ENCODE measurements around the gene SPEM3. TPM values are rescaled to one million over a fixed set of nuclear protein-coding genes. Genes with fewer than 3 reads are reported as not detected.
"Not testable (repeated sequence)": the region's sequence is repeated elsewhere in the genome, so short reads cannot be mapped to it uniquely, and the experiment has no call there.

SPEM3 gene
- total RNA-seq, 1 donor from 2014 or later = not detected

GRCh38 chr17:7471729-7472128 is 43.1 kb downstream of the SPEM3 start:
- Mint-ChIP-seq H3K9me3 (no peaks in the 10 kb centered on the region), H3K4me1 (peaks cover 17% of the 10 kb centered on the region), H3K27ac (no peak overlapping the region), H3K36me3 (ENCODE audit: low read depth) (peaks cover 8% of the 10 kb centered on the region), H3K4me3 (no peak overlapping the region), H3K27me3 (no peaks in the 10 kb centered on the region)
- intact Hi-C loops (cut with micrococcal nuclease) = no loop called here
- DNase-seq = no peak

- DNase-seq; H3K36me3 Mint-ChIP-seq (ENCODE audit: low read depth); H3K27me3 Mint-ChIP-seq; H3K4me3 Mint-ChIP-seq; H3K27ac Mint-ChIP-seq; intact Hi-C loops (cut with micrococcal nuclease); H3K9me3 Mint-ChIP-seq: not testable (repeated sequence)
- peaks cover 36% of the 10 kb centered on the region for H3K4me1 Mint-ChIP-seq
Observed at GRCh38 chr17:7474767-7475166, 46.1 kb downstream of the SPEM3 start.

GRCh38 chr17:7475764-7476422 is 47.2 kb downstream of the SPEM3 start:
- DNase-seq = no peak
- Mint-ChIP-seq H3K27me3 (no peaks in the 10 kb centered on the region), H3K4me1 (peaks cover 43% of the 10 kb centered on the region), H3K27ac (no peak overlapping the region), H3K36me3 (ENCODE audit: low read depth) (peaks cover 7% of the 10 kb centered on the region), H3K9me3 (no peaks in the 10 kb centered on the region), H3K4me3 (no peak overlapping the region)
- intact Hi-C loops (cut with micrococcal nuclease) = no loop called here

GRCh38 chr17:7476494-7476893 is 47.8 kb downstream of the SPEM3 start:
- intact Hi-C loops (cut with micrococcal nuclease) = no loop called here
- Mint-ChIP-seq H3K27ac (peak overlapping the region; percentile 43), H3K9me3 (no peaks in the 10 kb centered on the region), H3K4me3 (peak overlapping the region; percentile 4), H3K36me3 (ENCODE audit: low read depth) (peaks cover 7% of the 10 kb centered on the region), H3K4me1 (peaks cover 43% of the 10 kb centered on the region), H3K27me3 (no peaks in the 10 kb centered on the region)
- DNase-seq = no peak

GRCh38 chr17:7476951-7477350 is 48.3 kb downstream of the SPEM3 start:
- Mint-ChIP-seq H3K4me3 (peak overlapping the region; percentile 4), H3K36me3 (ENCODE audit: low read depth) (peaks cover 7% of the 10 kb centered on the region), H3K4me1 (peaks cover 41% of the 10 kb centered on the region), H3K27me3 (no peaks in the 10 kb centered on the region), H3K9me3 (no peaks in the 10 kb centered on the region), H3K27ac (no peak overlapping the region)
- no peak for DNase-seq
- intact Hi-C loops (cut with micrococcal nuclease) = no loop called here

- Mint-ChIP-seq H3K27ac (peak overlapping the region; percentile 78), H3K4me1 (peaks cover 45% of the 10 kb centered on the region), H3K27me3 (no peaks in the 10 kb centered on the region), H3K36me3 (ENCODE audit: low read depth) (peaks cover 7% of the 10 kb centered on the region), H3K4me3 (peak overlapping the region; percentile 90), H3K9me3 (no peaks in the 10 kb centered on the region)
- no peak for DNase-seq
- intact Hi-C loops (cut with micrococcal nuclease) = loop anchor here (1.0 kb wide), 1 partner anchor 21 kb away; no protein-coding TSS in a partner anchor
Observed at GRCh38 chr17:7477392-7478275, 49.0 kb downstream of the SPEM3 start.

- no peaks in the 10 kb centered on the region for H3K9me3 Mint-ChIP-seq
- H3K27me3 Mint-ChIP-seq = no peaks in the 10 kb centered on the region
- peaks cover 7% of the 10 kb centered on the region for H3K36me3 Mint-ChIP-seq (ENCODE audit: low read depth)
- peak overlapping the region; percentile 90 for H3K4me3 Mint-ChIP-seq
- H3K4me1 Mint-ChIP-seq = peaks cover 52% of the 10 kb centered on the region
- H3K27ac Mint-ChIP-seq = peak overlapping the region; percentile 78
- DNase-seq = peak; percentile 88
- intact Hi-C loops (cut with micrococcal nuclease) = loop anchor here (1.0 kb wide), 1 partner anchor 22 kb away; no protein-coding TSS in a partner anchor
Observed at GRCh38 chr17:7478276-7479212, 49.9 kb downstream of the SPEM3 start.

- peak within 1 kb of the TSS; percentile 88 for H3K27ac Mint-ChIP-seq
- no peaks in the 10 kb centered on the region for H3K9me3 Mint-ChIP-seq
- peaks cover 56% of the 10 kb centered on the region for H3K4me1 Mint-ChIP-seq
- intact Hi-C loops (cut with micrococcal nuclease) = loop anchor here (5.0 kb wide), 2 partner anchors 127 to 363 kb away; partner anchors contain the start of gene KCTD11
- H3K36me3 Mint-ChIP-seq (ENCODE audit: low read depth) = peaks cover 7% of the 10 kb centered on the region
- DNase-seq = peak; percentile 90
- H3K27me3 Mint-ChIP-seq = no peaks in the 10 kb centered on the region
- H3K4me3 Mint-ChIP-seq = peak within 1 kb of the TSS; percentile 90
Observed at GRCh38 chr17:7479213-7480088, 50.8 kb downstream of the SPEM3 start, which contains the start of gene ZBTB4. TSS of gene ZBTB4 (minus strand) at chr17:7479631. CDS start at chr17:7466801, 12,830 bp downstream.

GRCh38 chr17:7480089-7480384 is 51.4 kb downstream of the SPEM3 start:
- Mint-ChIP-seq H3K9me3 (no peaks in the 10 kb centered on the region), H3K4me3 (peak overlapping the region; percentile 88), H3K4me1 (peaks cover 56% of the 10 kb centered on the region), H3K27me3 (no peaks in the 10 kb centered on the region), H3K27ac (peak overlapping the region; percentile 88), H3K36me3 (ENCODE audit: low read depth) (peaks cover 10% of the 10 kb centered on the region)
- intact Hi-C loops (cut with micrococcal nuclease) = loop anchor here (5.0 kb wide), 2 partner anchors 128 to 362 kb away; partner anchors contain the start of gene KCTD11
- no peak for DNase-seq

- not testable (repeated sequence) for H3K9me3 Mint-ChIP-seq, DNase-seq, H3K27me3 Mint-ChIP-seq
- Mint-ChIP-seq H3K4me1 (peaks cover 60% of the 10 kb centered on the region), H3K36me3 (ENCODE audit: low read depth) (peaks cover 14% of the 10 kb centered on the region), H3K27ac (peak within 1 kb of the TSS; percentile 59), H3K4me3 (peak within 1 kb of the TSS; percentile 88)
- intact Hi-C loops (cut with micrococcal nuclease) = loop anchor here (5.0 kb wide), 2 partner anchors 129 to 361 kb away; partner anchors contain the start of gene KCTD11
Observed at GRCh38 chr17:7481275-7481674, 52.6 kb downstream of the SPEM3 start, which contains the start of gene SLC35G6. TSS of gene SLC35G6 (plus strand) at chr17:7481446. CDS start at chr17:7481517, 71 bp downstream.

GRCh38 chr17:7481842-7482741 is 53.4 kb downstream of the SPEM3 start:
- Mint-ChIP-seq H3K36me3 (ENCODE audit: low read depth) (peaks cover 15% of the 10 kb centered on the region), H3K27ac (peak overlapping the region; percentile 100), H3K4me1 (peaks cover 55% of the 10 kb centered on the region), H3K4me3 (peak overlapping the region; percentile 88)
- not testable (repeated sequence) for DNase-seq, H3K27me3 Mint-ChIP-seq, H3K9me3 Mint-ChIP-seq
- intact Hi-C loops (cut with micrococcal nuclease) = loop anchor here (5.0 kb wide), 2 partner anchors 130 to 360 kb away; partner anchors contain the start of gene KCTD11
